ENCODE results near the gene OTUD5. TPM values are rescaled to one million over a fixed set of nuclear protein-coding genes. Genes with fewer than 3 reads are reported as not detected.

The OTUD5 gene
- total RNA-seq, 2 donors from 2014 or later: 50.3 to 56.5 TPM

GRCh38 chrX:48894891-48895290 lies 62.5 kb downstream of the OTUD5 start:
- 97 to 100% methylated on average over 1 to 6 of the region's 6 CpGs for WGBS, 2 experiments (ENCODE audit: insufficient coverage in 1 of 2, insufficient read length in 1 of 2)
- no peak overlapping the region for H3K4me3 Mint-ChIP-seq
- Histone ChIP-seq H3K4me1 (ENCODE audit: control insufficient read depth, insufficient read depth, low read length) (no peaks in the 10 kb centered on the region), H3K27ac (ENCODE audit: low read depth, low read length) (no peak overlapping the region), H3K27me3 (ENCODE audit: control insufficient read depth, insufficient read depth, low read length, poor library complexity, severe bottlenecking) (no peaks in the 10 kb centered on the region), H3K9ac (ENCODE audit: extremely low read depth, low read length, poor library complexity, severe bottlenecking) (no peak overlapping the region), H3K4me3 (ENCODE audit: low read length) (no peak overlapping the region), H3K9me3 (ENCODE audit: control insufficient read depth, low read length) (no peaks in the 10 kb centered on the region), H3K36me3 (ENCODE audit: control insufficient read depth, insufficient read depth, low read length) (peaks cover 12% of the 10 kb centered on the region)
- TF ChIP-seq CTCF (conservative IDR thresholded peaks at IDR 0.05): no peak
- no peaks in the 10 kb centered on the region for H3K27me3 Mint-ChIP-seq (ENCODE audit: insufficient read depth)
- peak overlapping the region; percentile 44 for H3K27ac Mint-ChIP-seq
- peaks cover 17% of the 10 kb centered on the region for H3K36me3 Mint-ChIP-seq (ENCODE audit: low read depth)
- H3K4me1 Mint-ChIP-seq: no peaks in the 10 kb centered on the region
- no peak for DNase-seq
- peaks cover 60% of the 10 kb centered on the region for H3K9me3 Mint-ChIP-seq

- TF ChIP-seq CTCF (conservative IDR thresholded peaks at IDR 0.05): no peak
- peaks cover 3% of the 10 kb centered on the region for H3K27me3 Mint-ChIP-seq (ENCODE audit: insufficient read depth)
- no peaks in the 10 kb centered on the region for H3K4me1 ChIP-seq (ENCODE audit: control insufficient read depth, insufficient read depth, low read length)
- H3K36me3 ChIP-seq (ENCODE audit: control insufficient read depth, insufficient read depth, low read length): peaks cover 8% of the 10 kb centered on the region
- H3K9me3 Mint-ChIP-seq: peaks cover 65% of the 10 kb centered on the region
- no peak overlapping the region for H3K27ac ChIP-seq (ENCODE audit: low read depth, low read length)
- 94 to 100% methylated on average over 3 to 12 of the region's 16 CpGs for WGBS, 2 experiments (ENCODE audit: insufficient coverage in 1 of 2, insufficient read length in 1 of 2)
- peaks cover 12% of the 10 kb centered on the region for H3K36me3 Mint-ChIP-seq (ENCODE audit: low read depth)
- no peak for DNase-seq
- no peaks in the 10 kb centered on the region for H3K27me3 ChIP-seq (ENCODE audit: control insufficient read depth, insufficient read depth, low read length, poor library complexity, severe bottlenecking)
- no peaks in the 10 kb centered on the region for H3K9me3 ChIP-seq (ENCODE audit: control insufficient read depth, low read length)
- no peak overlapping the region for H3K4me3 Mint-ChIP-seq
- H3K4me1 Mint-ChIP-seq: no peaks in the 10 kb centered on the region
- no peak overlapping the region for H3K27ac Mint-ChIP-seq
- H3K4me3 ChIP-seq (ENCODE audit: low read length): no peak overlapping the region
- H3K9ac ChIP-seq (ENCODE audit: extremely low read depth, low read length, poor library complexity, severe bottlenecking): no peak overlapping the region
Measured at GRCh38 chrX:48893556-48894348, 63.7 kb downstream of the OTUD5 start.

- Histone ChIP-seq H3K27me3 (ENCODE audit: control insufficient read depth, insufficient read depth, low read length, poor library complexity, severe bottlenecking) (no peaks in the 10 kb centered on the region), H3K9ac (ENCODE audit: extremely low read depth, low read length, poor library complexity, severe bottlenecking) (no peak overlapping the region), H3K4me3 (ENCODE audit: low read length) (no peak overlapping the region), H3K9me3 (ENCODE audit: control insufficient read depth, low read length) (no peaks in the 10 kb centered on the region), H3K36me3 (ENCODE audit: control insufficient read depth, insufficient read depth, low read length) (peaks cover 8% of the 10 kb centered on the region), H3K27ac (ENCODE audit: low read depth, low read length) (no peak overlapping the region), H3K4me1 (ENCODE audit: control insufficient read depth, insufficient read depth, low read length) (no peaks in the 10 kb centered on the region)
- WGBS, 2 experiments (ENCODE audit: insufficient coverage in 1 of 2, insufficient read length in 1 of 2): 89% methylated on average over 1 of the region's 4 CpGs; no CpG with 5 or more reads in 1 of the 2 experiments
- no peak for DNase-seq
- no peaks in the 10 kb centered on the region for H3K4me1 Mint-ChIP-seq
- H3K27ac Mint-ChIP-seq: no peak overlapping the region
- H3K27me3 Mint-ChIP-seq (ENCODE audit: insufficient read depth): peaks cover 3% of the 10 kb centered on the region
- H3K9me3 Mint-ChIP-seq: peaks cover 59% of the 10 kb centered on the region
- H3K36me3 Mint-ChIP-seq (ENCODE audit: low read depth): peaks cover 12% of the 10 kb centered on the region
- TF ChIP-seq CTCF (conservative IDR thresholded peaks at IDR 0.05): no peak
- H3K4me3 Mint-ChIP-seq: no peak overlapping the region
Measured at GRCh38 chrX:48892896-48893295, 64.5 kb downstream of the OTUD5 start.

Data from endodermal cell (in vitro differentiated cells).